K562 (cell line): ENCODE data around the gene ZNF672. TPM values are rescaled to one million over a fixed set of nuclear protein-coding genes. Genes with fewer than 3 reads are reported as not detected.

ENCODE experiments used
- ETS1 ChIP-seq: conservative IDR thresholded peaks from 2 replicates; pipeline ENCODE4 v1.6.1; 2011; ENCODE audit warnings: low read depth, mild to moderate bottlenecking, low read length; ENCODE audit not compliant: control insufficient read depth
- RBBP5 ChIP-seq: fragments of 200-600 bp; sonication (generic); IDR thresholded peaks from 2 replicates; pipeline ENCODE4 v1.6.1; 2012; ENCODE audit warnings: borderline replicate concordance, mild to moderate bottlenecking, low read length, control low read depth, inconsistent platforms; ENCODE audit not compliant: insufficient read depth, poor library complexity, severe bottlenecking
- TOE1 ChIP-seq, 2 experiments: fragments of 450-650 bp in 1 of 2; sonication (generic) in 1 of 2; formaldehyde crosslinking in 1 of 2; IDR thresholded peaks; 2 replicates each; pipeline versions ENCODE4 v1.7.1 to v1.8.0; 2016 to 2022; ENCODE audit warnings: borderline replicate concordance in 2 of 2, mild to moderate bottlenecking in 2 of 2, antibody characterized with exemption in 1 of 2, inconsistent platforms in 1 of 2, low read depth in 1 of 2, missing genetic modification reagents in 1 of 2, moderate library complexity in 1 of 2
- ZNF551 ChIP-seq: fragments of 250-450 bp; sonication (Bioruptor Pico); IDR thresholded peaks from 2 replicates; pipeline ENCODE4 v1.5.0; 2021; ENCODE audit warnings: mild to moderate bottlenecking, moderate library complexity
- polyA plus RNA-seq, 8 experiments: library from polyadenylated mRNA; depleted of rRNA in 4 of 8; stranded (reverse) in 5 of 8; unstranded in 3 of 8; fragments of >200 nt; fragmentation: Nextera tagmentation in 2 of 8; fragmentation: Illumina TruSeq in 1 of 8; extraction: Ambion mirVana in 2 of 8; extraction: Trizol in 1 of 8; gene quantifications; 2 replicates each; pipeline versions ENCODE4 v1.2.1 to v1.2.3, GENCODE V29; 2011 to 2014; ENCODE audit warnings: inconsistent platforms in 1 of 8, missing spikeins in 1 of 8
- total RNA-seq, 7 experiments: library from RNA; depleted of rRNA in 6 of 7; stranded (reverse); fragments of >200 nt in 6 of 7; fragmentation: Illumina TruSeq in 2 of 7; extraction: Trizol in 2 of 7; gene quantifications; 2 replicates each; pipeline versions ENCODE4 v1.2.1 to v1.2.3, GENCODE V29; 2011 to 2021; ENCODE audit warnings: low replicate concordance in 1 of 7
- TF ChIP-seq, protein P1 (sequence below): fragments of 450-650 bp; IDR thresholded peaks from 2 replicates; pipeline ENCODE4 v1.6.1; 2016; ENCODE audit warnings: low read depth
- TF ChIP-seq, protein P2 (sequence below): sonication (generic); formaldehyde crosslinking; IDR thresholded peaks from 2 replicates; pipeline ENCODE4 v1.8.1; 2023; ENCODE audit warnings: missing genetic modification reagents, mild to moderate bottlenecking, borderline replicate concordance

The ZNF672 gene
- total and polyA plus RNA-seq, 9 of the 15 experiments (the other 6 are each of a cell fraction or from before 2014, with no cell fraction given): 1.9 to 57.9 (median 24.1) TPM

GRCh38 chr1:248838357-248839167 is 538 bp downstream of the ZNF672 start (continued):
- TF ChIP-seq, protein P1, sequence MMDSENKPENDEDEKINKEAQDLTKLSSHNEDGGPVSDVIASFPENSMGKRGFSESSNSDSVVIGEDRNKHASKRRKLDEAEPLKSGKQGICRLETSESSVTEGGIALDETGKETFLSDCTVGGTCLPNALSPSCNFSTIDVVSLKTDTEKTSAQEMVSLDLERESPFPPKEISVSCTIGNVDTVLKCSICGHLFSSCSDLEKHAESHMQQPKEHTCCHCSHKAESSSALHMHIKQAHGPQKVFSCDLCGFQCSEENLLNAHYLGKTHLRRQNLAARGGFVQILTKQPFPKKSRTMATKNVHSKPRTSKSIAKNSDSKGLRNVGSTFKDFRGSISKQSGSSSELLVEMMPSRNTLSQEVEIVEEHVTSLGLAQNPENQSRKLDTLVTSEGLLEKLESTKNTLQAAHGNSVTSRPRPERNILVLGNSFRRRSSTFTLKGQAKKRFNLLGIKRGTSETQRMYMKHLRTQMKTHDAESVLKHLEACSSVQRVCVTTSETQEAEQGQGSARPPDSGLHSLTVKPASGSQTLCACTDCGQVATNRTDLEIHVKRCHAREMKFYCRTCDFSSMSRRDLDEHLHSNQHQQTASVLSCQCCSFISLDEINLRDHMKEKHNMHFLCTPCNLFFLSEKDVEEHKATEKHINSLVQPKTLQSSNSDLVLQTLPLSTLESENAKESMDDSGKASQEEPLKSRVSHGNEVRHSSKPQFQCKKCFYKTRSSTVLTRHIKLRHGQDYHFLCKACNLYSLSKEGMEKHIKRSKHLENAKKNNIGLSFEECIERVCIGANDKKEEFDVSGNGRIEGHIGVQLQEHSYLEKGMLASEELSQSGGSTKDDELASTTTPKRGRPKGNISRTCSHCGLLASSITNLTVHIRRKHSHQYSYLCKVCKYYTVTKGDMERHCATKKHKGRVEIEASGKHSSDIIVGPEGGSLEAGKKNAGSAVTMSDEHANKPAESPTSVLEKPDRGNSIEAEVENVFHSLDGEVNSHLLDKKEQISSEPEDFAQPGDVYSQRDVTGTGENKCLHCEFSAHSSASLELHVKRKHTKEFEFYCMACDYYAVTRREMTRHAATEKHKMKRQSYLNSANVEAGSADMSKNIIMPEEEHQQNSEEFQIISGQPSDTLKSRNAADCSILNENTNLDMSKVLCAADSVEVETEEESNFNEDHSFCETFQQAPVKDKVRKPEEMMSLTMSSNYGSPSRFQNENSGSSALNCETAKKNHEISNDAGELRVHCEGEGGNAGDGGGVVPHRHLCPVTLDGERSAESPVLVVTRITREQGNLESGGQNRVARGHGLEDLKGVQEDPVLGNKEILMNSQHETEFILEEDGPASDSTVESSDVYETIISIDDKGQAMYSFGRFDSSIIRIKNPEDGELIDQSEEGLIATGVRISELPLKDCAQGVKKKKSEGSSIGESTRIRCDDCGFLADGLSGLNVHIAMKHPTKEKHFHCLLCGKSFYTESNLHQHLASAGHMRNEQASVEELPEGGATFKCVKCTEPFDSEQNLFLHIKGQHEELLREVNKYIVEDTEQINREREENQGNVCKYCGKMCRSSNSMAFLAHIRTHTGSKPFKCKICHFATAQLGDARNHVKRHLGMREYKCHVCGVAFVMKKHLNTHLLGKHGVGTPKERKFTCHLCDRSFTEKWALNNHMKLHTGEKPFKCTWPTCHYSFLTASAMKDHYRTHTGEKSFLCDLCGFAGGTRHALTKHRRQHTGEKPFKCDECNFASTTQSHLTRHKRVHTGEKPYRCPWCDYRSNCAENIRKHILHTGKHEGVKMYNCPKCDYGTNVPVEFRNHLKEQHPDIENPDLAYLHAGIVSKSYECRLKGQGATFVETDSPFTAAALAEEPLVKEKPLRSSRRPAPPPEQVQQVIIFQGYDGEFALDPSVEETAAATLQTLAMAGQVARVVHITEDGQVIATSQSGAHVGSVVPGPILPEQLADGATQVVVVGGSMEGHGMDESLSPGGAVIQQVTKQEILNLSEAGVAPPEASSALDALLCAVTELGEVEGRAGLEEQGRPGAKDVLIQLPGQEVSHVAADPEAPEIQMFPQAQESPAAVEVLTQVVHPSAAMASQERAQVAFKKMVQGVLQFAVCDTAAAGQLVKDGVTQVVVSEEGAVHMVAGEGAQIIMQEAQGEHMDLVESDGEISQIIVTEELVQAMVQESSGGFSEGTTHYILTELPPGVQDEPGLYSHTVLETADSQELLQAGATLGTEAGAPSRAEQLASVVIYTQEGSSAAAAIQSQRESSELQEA: peak; percentile 74
- TF ChIP-seq, protein P2, sequence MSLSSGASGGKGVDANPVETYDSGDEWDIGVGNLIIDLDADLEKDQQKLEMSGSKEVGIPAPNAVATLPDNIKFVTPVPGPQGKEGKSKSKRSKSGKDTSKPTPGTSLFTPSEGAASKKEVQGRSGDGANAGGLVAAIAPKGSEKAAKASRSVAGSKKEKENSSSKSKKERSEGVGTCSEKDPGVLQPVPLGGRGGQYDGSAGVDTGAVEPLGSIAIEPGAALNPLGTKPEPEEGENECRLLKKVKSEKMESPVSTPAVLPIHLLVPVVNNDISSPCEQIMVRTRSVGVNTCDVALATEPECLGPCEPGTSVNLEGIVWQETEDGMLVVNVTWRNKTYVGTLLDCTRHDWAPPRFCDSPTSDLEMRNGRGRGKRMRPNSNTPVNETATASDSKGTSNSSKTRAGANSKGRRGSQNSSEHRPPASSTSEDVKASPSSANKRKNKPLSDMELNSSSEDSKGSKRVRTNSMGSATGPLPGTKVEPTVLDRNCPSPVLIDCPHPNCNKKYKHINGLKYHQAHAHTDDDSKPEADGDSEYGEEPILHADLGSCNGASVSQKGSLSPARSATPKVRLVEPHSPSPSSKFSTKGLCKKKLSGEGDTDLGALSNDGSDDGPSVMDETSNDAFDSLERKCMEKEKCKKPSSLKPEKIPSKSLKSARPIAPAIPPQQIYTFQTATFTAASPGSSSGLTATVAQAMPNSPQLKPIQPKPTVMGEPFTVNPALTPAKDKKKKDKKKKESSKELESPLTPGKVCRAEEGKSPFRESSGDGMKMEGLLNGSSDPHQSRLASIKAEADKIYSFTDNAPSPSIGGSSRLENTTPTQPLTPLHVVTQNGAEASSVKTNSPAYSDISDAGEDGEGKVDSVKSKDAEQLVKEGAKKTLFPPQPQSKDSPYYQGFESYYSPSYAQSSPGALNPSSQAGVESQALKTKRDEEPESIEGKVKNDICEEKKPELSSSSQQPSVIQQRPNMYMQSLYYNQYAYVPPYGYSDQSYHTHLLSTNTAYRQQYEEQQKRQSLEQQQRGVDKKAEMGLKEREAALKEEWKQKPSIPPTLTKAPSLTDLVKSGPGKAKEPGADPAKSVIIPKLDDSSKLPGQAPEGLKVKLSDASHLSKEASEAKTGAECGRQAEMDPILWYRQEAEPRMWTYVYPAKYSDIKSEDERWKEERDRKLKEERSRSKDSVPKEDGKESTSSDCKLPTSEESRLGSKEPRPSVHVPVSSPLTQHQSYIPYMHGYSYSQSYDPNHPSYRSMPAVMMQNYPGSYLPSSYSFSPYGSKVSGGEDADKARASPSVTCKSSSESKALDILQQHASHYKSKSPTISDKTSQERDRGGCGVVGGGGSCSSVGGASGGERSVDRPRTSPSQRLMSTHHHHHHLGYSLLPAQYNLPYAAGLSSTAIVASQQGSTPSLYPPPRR (CRISPR knock-in tag): 0 out of 2 replicates have a peak, but pooled peaks have one; percentile 74
- TF ChIP-seq ZNF551 (CRISPR knock-in tag) (no peak), RBBP5 (peak; percentile 39), TOE1 (IDR thresholded peaks at IDR 0.05; ENCODE audit: borderline replicate concordance) (peak; percentile 81), TOE1 (CRISPR knock-in tag; IDR thresholded peaks at IDR 0.05; ENCODE audit: borderline replicate concordance, low read depth) (peak; percentile 83; the same call in 1 of the 2 replicates), ETS1 (peak; percentile 67; the same call in 1 of the 2 replicates)
